Left renal pelvis (tissue), 4 donors: ENCODE results near the gene CCDC92. TPM values are rescaled to one million over a fixed set of nuclear protein-coding genes. Genes with fewer than 3 reads are reported as not detected.
"Not testable (repeated sequence)": the region's sequence is repeated elsewhere in the genome, so short reads cannot be mapped to it uniquely, and the experiment has no call there.

Source experiments
- DNase-seq, 4 donors: peaks; one replicate each; pipeline ENCODE4 v3.0.0-alpha.2; 2013; ENCODE audit warnings: low read depth in 4 of 4, low spot score in 3 of 4
- polyA plus RNA-seq, 4 donors: library from polyadenylated mRNA; unstranded; fragments of 120-200 nt; gene quantifications; one replicate each; pipeline ENCODE4 v1.2.1, GENCODE V29; 2013; ENCODE audit not compliant: insufficient read length in 4 of 4

Gene CCDC92
- polyA plus RNA-seq, 4 donors = 34.4 to 54.1 (median 42.7) TPM

GRCh38 chr12:123912415-123913380, 59.9 kb downstream of the CCDC92 start:
- DNase-seq = no peak

GRCh38 chr12:123911672-123912409, 60.8 kb downstream of the CCDC92 start:
- not testable (repeated sequence) for DNase-seq

GRCh38 chr12:123910761-123911193, 61.9 kb downstream of the CCDC92 start:
- DNase-seq = no peak

GRCh38 chr12:123910057-123910456, 62.6 kb downstream of the CCDC92 start:
- no peak for DNase-seq

- no peak for DNase-seq
Measured at GRCh38 chr12:123908884-123909725, 63.5 kb downstream of the CCDC92 start.

GRCh38 chr12:123907726-123908476, 64.7 kb downstream of the CCDC92 start:
- DNase-seq = no peak

- DNase-seq = no peak
Measured at GRCh38 chr12:123906711-123907420, 65.8 kb downstream of the CCDC92 start.

GRCh38 chr12:123905319-123905925, 67.2 kb downstream of the CCDC92 start:
- no peak for DNase-seq

- no peak for DNase-seq
Measured at GRCh38 chr12:123903301-123904065, 69.1 kb downstream of the CCDC92 start.

GRCh38 chr12:123902821-123903220, 69.8 kb downstream of the CCDC92 start:
- DNase-seq = no peak

- no peak for DNase-seq
Measured at GRCh38 chr12:123900871-123901376, 71.7 kb downstream of the CCDC92 start.

- no peak for DNase-seq
Measured at GRCh38 chr12:123899368-123899767, 73.3 kb downstream of the CCDC92 start.

GRCh38 chr12:123898673-123899072, 74.0 kb downstream of the CCDC92 start:
- no peak for DNase-seq

GRCh38 chr12:123897221-123897620, 75.4 kb downstream of the CCDC92 start:
- no peak for DNase-seq

- DNase-seq = no peak
Measured at GRCh38 chr12:123896767-123897166, 75.9 kb downstream of the CCDC92 start.

GRCh38 chr12:123895451-123895850, 77.2 kb downstream of the CCDC92 start:
- no peak for DNase-seq

GRCh38 chr12:123894823-123895345, 77.7 kb downstream of the CCDC92 start:
- DNase-seq = no peak

GRCh38 chr12:123893276-123893675, 79.4 kb downstream of the CCDC92 start:
- DNase-seq = no peak
